Activated T-cell treated with anti-CD3 and anti-CD28 coated beads, Interleukin-2, amount 50 U/mL, for 1 hour (primary cell): ENCODE measurements around the gene ADAMTSL1.

ENCODE experiments used
- DNase-seq: peaks from one replicate; pipeline ENCODE4 v3.0.0-alpha.2; 2020

The ADAMTSL1 gene

DNA sequence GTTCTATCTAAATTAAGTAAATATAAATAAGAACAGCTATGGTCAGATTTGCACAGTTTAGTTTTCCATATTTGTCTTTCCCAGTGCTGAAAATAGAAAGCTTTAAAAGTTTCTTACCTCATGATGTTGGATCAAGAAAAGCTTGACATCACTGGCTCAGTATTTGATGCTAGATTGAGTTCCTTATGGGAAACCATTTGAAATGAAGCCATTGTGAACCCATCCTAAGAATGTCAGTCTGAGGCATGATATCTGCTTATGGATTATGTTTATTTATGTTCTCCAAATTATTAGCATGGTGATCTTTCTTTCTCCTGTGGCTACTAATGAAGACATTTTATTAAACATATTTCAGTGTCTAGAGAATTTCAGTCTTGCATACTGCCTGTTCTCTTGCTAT lies 143.0 kb downstream of the ADAMTSL1 start:
- DNase-seq: no peak

GRCh38 chr9:18617759-18618158 lies 143.8 kb downstream of the ADAMTSL1 start:
- no peak for DNase-seq

DNA sequence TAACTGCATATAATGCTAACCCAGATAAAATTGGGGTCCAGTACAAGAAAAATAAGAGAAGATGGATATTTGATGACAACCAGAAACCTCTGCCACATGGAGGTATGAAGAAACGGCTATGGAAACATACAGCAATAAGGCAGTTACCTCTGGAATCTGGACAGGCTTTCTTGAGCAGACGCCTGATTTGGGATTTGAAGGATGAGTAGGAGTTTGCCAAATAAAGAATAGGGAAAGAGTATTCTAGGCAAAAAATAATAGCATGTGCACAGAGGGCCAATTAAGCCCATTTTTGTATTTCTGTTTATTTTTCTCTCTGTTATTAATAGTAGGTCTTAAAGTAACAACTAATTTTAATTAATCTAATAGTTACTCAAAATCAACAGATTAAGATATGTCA lies 144.9 kb downstream of the ADAMTSL1 start:
- no peak for DNase-seq

DNA sequence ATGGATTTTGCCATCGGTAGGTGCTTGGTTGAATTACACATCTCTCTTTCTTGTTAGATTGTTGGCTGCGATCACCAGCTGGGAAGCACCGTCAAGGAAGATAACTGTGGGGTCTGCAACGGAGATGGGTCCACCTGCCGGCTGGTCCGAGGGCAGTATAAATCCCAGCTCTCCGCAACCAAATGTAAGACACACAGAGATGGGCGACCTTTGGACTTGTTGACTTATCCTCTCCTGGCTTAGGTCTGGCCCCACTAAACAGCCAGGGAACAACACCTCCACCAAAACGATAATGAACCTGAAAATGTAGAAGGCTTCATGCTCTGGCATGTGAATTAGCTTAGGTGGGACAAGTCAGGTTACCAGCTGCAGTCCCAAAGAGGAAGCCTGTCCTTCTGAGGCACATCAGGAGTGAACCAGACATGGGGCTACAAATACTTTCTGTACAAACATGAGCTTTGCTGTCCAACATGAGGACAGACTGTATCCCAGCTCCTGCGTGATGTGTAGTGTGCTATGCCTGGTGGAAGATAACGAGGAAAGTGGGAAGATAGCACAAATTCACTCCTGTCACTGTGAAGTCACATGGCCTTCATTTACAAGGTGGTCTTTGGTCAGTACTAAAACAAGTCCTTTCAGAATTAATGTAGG lies 148.4 kb downstream of the ADAMTSL1 start:
- no peak for DNase-seq

- no peak for DNase-seq
Measured at GRCh38 chr9:18623221-18624079, 149.5 kb downstream of the ADAMTSL1 start.

DNA sequence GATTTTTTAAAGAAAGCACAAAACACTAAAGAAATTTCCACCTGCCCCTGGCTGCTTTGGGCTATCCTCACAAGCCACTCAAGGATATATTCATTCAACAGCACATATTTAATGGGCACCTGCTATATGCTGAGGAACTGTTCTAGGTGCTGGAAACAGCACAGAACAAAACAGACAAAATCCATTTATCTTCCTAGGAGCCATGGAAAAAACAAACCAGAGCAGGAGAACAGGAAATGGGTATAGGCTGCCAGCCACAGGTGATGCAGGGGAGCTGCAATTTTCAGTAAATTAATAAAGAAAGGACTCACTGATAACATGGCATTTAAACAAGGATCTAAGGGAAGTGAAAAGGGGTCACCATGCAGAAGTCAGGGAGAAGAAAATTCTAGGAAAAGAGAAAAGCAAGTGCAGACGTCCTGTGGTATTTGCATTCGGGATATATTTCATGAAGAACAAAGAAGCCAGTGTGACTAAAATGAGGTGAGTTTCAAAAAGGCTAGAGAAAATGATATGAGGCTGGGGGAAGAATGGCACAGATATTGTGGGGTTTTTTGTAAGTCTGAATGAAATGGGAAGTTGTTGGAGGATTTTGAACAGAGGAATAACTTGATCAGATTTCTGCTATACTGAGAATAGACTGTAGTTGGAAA lies 152.2 kb downstream of the ADAMTSL1 start:
- no peak for DNase-seq

- DNase-seq: no peak
Measured at GRCh38 chr9:18629136-18629535, 155.2 kb downstream of the ADAMTSL1 start.

DNA sequence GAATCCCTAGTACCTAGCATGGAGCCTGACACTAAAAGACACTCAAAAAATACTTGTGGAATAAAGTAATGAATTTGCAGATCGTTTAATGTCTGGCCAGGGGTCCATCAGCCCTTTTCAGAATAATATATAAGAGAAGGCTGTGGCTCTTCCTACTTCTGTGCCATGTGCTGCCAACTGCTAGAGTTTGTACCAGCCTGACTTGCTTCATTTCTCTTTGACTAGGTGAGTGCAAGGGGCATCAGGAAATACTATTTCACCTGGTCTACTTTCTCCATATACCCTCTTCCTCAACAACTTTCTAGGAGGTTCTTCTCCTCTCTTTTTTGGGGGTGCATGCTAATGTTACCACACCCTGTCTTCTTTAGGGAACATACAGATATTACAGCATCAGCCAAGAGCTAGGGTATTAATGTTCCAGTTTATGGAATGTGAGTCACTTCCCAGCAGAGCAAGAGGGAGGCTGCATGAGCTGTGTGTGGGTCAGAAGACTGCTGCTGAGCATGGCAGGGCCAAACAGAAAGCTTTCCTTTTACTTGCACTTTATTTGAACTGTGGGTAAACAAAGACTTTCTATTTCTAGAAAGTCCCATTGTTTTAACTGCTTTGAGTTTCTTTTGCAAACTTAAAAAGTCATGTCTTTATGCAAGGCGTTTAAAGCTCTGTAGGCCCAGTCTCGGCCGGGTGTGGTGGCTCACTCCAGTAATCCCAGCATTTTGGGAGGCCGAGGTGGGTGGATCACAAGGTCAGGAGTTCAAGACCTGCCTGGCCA lies 158.9 kb downstream of the ADAMTSL1 start:
- DNase-seq: no peak

GRCh38 chr9:18636781-18637180 lies 162.8 kb downstream of the ADAMTSL1 start:
- no peak for DNase-seq

DNA sequence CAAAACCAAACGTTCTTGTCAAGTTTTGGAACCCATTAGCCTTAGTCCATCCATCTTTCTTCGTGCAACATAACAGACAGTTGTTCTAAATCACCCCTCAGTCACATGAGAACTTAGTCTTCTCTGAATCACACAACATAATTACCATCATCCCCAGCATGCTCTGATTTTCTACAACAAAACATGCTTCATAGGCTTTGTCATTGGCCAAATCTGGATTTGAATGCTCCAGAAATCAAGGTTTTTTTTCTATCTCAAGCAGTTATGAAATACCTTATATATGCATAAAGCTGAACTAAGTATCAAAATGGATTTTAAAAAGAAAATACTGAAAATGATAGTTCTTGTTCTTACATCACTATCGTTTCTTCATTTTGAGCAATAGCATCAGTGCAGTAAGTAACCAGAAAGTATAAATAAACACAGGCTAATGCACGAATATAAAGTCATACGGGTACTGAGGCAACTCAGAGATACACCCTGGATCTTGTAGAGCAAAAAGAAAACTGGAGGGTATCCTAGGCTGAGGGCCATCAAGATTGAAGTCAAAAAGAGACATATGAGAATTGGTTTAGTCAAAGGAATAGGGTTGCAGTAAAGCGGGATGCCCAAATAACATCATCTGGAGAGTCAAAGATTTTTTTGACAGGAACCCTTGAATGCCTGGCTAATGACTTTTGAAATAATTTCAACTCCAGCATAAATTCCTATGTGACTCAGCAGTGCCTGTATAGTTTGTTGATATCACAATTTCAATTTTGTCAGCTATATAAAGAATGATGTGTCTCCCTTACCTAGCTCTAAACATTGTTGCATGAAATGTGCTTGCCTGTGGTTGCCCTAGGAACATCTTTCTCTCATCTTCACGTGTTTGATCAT lies 164.7 kb downstream of the ADAMTSL1 start:
- no peak for DNase-seq

- no peak for DNase-seq
Measured at GRCh38 chr9:18639911-18640310, 166.0 kb downstream of the ADAMTSL1 start.

GRCh38 chr9:18658804-18659705 lies 185.1 kb downstream of the ADAMTSL1 start:
- DNase-seq: no peak

- DNase-seq: no peak
Measured at GRCh38 chr9:18660001-18660400, 186.0 kb downstream of the ADAMTSL1 start.

GRCh38 chr9:18662320-18662719 lies 188.4 kb downstream of the ADAMTSL1 start:
- no peak for DNase-seq

- no peak for DNase-seq
Measured at GRCh38 chr9:18665947-18666346, 192.0 kb downstream of the ADAMTSL1 start.

GRCh38 chr9:18666348-18666747 lies 192.4 kb downstream of the ADAMTSL1 start:
- DNase-seq: no peak

- DNase-seq: no peak
Measured at GRCh38 chr9:18666986-18667772, 193.2 kb downstream of the ADAMTSL1 start.

DNA sequence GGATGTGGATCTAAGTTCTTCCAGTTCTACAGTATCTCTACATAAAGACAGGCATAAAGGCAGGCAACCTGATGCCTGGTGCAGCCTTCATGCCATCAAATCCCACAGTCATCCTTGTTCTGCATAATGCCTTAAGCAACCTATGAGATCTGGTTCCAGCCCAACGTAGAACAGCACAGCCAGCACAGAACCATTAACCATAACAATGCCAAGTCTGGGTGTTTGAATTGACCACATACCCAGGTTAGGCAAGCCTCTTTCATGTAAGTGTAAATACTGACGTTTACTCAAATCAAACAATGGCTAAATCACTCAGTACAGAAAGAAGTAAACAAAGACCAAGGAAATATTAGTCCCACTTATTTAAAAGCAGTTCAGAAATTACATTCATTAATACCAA lies 195.0 kb downstream of the ADAMTSL1 start:
- DNase-seq: no peak

GRCh38 chr9:18672706-18673105 lies 198.8 kb downstream of the ADAMTSL1 start:
- no peak for DNase-seq

GRCh38 chr9:18673179-18673578 lies 199.2 kb downstream of the ADAMTSL1 start:
- no peak for DNase-seq
